Measurements from ENCODE around the gene KAZN.
A peak's percentile ranks its signal among the peaks of the same experiment; 100 is the strongest.
"Not testable (repeated sequence)": the region's sequence is repeated elsewhere in the genome, so short reads cannot be mapped to it uniquely, and the experiment has no call there.

The KAZN gene

GRCh38 chr1:15039017-15039648, 440.6 kb downstream of the KAZN start:
- no peak for DNase-seq (ENCODE audit: low spot score)

DNA sequence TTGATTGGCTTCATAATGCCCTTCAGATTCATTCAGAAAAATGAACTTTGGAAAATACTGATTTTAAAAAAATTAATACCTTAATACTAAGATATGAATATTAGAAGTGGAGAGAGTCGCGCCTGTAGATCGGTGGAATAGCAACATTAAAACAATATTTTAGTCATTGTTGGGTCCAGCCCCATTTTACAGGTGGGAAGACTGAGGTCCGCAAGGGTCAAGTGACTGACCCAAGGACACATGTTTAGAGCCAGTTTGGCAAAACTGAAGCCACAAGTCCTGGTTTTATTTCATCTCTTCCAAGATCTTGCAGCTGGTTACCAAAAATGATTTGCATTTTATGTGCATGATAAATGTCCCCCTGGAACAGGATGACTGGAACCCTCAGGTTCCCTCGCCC, 441.4 kb downstream of the KAZN start:
- DNase-seq (ENCODE audit: low spot score), result no peak

DNA sequence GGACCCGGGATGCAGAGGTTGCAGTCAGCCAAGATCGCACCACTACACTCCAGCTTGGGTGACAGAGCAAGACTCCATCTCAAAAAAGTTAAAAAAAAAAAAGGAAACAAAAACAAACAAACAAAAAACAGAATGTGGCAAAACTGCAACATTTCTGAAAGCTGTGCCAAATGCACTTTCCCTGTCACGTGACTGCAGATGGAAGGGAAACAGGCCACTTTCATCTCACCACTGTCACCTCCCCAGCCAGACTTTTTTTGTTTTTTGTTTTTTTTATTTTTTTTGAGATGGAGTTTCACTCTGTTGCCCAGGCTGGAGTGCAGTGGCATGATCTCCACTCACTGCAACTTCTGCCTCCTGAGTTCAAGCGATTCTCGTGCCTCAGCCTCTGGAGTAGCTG, 442.2 kb downstream of the KAZN start:
- not testable (repeated sequence) for DNase-seq (ENCODE audit: low spot score)

- no peak for DNase-seq (ENCODE audit: low spot score)
These were observed 444.4 kb downstream of the KAZN start for GRCh38 chr1:15042866-15043265.

- no peak for DNase-seq (ENCODE audit: low spot score)
These were observed 445.4 kb downstream of the KAZN start for GRCh38 chr1:15043934-15044333.

DNA sequence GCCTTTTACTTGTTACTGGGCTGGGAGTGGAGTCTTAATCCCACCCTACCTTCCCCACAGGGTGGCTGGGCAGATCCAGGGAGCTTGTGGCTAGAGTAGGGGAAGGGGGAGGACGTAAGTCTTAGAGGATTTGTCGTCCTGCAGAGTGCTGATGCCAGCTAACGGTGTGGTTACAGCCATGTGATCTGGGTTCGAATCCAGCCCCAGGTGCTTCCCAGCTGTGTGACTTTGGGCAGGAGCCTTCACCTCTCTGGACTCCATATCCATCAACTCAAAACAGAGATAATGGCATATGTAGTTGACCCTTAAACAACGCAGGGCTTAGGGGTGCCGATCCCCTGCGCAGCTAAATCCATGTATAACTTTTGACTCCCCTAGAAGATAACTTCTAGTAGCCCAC, 446.6 kb downstream of the KAZN start:
- DNase-seq (ENCODE audit: low spot score), result no peak

DNA sequence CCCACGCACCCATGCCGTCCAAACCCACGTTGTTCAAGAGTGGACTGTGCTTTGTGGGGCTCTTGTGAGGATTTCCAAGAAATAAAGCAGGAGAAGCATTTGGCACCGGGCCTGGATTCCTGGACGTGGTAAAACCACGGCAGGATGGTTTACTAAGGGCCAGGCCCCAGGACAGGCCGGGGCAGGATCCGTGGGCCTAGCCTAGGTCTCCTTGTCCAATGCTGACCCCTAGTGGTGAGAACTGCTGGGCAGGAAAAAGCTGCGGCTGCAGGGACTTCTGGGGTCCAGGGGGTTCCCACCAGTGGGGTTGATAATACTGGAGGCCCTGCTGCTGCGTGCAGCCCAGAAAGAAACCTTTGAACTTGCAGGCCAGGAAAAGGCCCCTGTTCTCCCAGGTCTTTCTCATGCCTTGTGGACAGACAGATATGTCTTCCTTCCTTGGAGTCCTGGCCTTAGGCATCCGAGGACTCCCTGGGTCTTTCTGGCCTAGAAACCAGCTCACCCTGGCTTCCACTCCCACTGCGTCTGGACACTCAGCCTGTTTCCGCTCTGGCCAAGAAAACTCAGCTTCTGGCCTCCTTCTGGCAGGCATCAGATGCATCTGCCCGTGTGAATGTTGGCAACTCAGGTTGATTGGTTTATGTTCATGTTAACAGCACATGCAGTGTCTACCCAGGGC, 448.1 kb downstream of the KAZN start:
- peak; percentile 34 for DNase-seq (ENCODE audit: low spot score)

- no peak for DNase-seq (ENCODE audit: low spot score)
These were observed 448.8 kb downstream of the KAZN start for GRCh38 chr1:15047237-15047636.

DNA sequence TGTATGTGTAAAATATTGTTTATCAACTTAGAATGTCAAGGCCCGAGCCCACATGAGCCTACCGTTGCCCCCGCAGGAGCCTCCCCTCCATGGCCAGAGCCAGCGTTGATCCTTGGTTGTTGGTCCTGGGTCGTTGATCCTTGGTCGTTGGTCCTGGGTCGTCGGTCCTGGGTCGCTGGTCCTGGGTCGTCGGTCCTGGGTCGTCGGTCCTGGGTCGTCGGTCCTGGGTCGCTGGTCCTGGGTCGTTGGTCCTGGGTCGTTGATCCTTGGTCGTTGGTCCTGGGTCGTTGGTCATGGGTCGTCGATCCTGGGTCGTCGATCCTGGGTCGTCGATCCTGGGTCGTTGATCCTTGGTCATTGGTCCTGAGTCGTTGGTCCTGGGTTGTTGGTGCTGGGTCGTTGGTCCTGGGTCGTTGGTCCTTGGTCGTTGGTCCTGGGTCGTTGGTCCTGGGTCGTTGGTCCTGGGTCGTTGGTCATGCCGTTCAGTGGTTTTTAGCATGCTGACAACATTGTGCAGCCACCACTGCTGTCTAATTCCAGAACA, 450.0 kb downstream of the KAZN start:
- DNase-seq (ENCODE audit: low spot score), result no peak

GRCh38 chr1:15049067-15049466, 450.6 kb downstream of the KAZN start:
- DNase-seq (ENCODE audit: low spot score), result no peak

DNA sequence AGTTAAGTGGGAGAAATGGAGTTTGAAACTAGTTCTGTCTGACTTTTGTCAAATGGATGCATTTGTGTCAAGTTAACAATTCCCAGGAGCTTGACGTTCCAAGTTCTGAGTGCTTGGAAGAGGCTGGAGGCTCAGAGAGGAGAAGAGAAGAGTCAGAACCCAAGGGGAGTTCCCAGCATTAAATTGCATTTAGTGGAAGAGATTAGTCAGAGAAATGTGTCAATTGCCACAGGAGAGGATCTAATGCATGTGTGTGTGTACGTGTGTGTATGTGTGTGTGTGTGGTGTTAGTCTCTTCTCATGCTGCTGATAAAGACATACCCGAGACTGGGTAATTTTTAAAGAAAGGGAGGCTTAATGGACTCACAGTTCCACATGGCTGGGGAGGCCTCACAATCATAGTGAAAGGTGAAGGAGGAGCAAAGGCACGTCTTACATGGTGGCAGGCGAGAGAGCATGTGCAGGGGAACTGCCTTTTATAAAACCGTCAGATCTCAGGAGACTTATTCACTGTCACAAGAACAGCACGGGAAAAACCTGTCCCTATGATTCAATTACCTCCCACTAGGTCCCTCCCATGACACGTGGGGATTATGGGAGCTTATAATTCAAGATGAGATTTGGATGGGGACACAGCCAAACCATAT, 453.5 kb downstream of the KAZN start:
- DNase-seq (ENCODE audit: low spot score), result no peak

DNA sequence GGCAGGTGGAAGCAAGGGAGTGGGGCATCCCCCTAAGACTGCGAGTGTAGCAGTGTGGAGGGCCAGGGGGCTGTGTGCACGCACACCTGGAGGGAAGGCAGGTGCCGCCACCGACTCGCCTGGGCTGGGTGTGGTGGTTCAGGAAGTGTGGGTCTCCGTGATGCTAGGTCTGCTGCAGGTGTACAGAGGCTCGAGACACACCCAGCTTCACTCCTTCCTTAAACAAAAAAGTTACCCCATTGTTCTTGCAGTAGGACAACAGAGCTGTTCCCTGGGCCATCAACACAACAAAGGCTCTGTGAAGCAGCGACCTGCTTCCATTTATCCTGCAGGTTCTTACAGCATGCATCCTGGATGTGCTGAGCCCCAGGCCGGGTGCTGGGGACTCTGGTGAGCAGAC, 454.7 kb downstream of the KAZN start:
- no peak for DNase-seq (ENCODE audit: low spot score)

DNA sequence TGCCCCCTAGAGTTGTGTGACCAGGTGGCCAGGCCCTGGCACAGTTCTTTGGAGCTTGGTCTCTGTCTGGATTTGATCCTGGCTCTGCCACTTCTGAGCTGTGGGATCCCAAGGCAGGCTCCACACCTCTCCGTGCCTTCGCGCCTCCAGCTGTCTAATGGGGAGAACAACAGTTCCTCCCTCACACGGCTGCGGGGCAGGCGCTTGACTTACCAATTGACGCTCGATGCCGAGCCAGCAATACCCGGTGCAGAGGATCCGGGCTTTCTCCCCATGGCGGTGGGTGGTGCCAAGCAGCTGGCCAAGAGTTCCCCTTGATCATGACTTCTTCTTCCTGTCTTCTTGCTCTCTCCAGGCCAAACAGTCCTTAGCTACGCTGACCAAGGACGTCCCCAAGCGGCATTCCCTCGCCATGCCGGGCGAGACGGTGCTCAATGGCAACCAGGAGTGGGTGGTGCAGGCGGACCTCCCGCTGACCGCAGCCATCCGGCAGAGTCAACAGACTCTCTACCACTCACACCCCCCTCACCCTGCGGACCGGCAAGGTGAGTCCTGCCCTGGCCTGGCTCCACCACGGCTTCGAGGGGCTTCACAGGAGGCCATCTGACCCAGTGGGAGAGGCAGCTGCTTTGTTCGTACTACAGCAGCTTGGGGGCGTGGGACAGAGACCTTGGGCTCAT, 457.4 kb downstream of the KAZN start:
- no peak for DNase-seq (ENCODE audit: low spot score)

GRCh38 chr1:15056515-15057285, 458.2 kb downstream of the KAZN start:
- no peak for DNase-seq (ENCODE audit: low spot score)

DNA sequence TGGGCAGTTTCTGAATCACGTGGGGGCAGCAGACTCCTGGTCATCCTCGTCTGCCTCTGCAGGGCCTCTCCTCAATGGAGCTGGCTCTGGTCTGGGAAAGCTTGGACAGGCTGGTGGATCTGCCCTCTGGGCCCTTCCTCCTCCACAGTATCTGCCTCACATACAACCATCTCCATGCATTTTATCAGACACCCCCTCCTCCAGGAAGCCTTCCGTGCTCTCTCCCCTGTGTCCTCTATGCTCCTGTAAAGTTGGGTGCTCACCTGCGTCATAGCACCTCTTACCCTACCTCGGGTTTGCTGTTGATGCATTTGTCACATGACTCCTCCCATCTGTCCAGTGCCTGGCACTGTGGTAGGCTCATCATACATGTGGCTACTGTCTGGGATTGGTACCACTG, 459.3 kb downstream of the KAZN start:
- no peak for DNase-seq (ENCODE audit: low spot score)

DNA sequence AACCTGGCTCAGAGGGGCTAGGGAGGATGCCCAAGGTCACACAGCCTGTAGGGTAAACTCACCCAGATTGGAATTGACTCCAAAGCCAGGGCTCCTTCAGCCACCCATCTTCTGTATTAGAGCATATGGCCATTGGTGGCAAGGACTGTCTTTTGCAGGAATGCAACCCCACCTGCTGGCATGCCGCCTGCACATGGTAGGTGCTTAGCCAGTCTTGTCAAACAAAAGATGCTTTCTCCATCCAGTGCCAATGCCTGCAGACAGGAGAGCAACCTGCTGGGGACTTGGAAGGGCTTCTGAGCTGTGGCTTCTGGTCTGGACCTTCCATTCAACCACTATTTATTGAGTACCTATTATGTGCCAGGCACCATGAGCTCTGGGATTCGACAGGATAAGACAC, 459.8 kb downstream of the KAZN start:
- DNase-seq (ENCODE audit: low spot score), result no peak

DNA sequence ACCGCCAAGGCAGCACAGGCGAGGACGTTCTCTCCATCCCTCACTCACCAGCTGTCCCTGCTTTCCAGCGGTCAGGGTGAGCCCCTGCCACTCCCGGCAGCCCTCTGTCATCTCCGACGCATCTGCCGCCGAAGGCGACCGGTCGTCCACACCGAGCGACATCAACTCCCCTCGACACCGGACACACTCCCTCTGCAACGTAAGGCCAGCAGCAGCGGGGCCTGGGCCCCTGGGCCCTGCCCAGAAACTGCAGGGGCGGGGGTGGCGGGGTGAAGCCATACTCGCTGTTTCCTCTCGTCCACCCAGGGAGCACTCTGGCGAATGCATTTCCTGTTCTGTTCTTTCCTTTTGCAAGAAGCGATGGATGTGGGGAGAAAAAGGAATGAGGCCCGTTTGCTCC, 461.6 kb downstream of the KAZN start:
- DNase-seq (ENCODE audit: low spot score), result no peak

- DNase-seq (ENCODE audit: low spot score), result no peak
These were observed 464.1 kb downstream of the KAZN start for GRCh38 chr1:15062479-15063099.

- DNase-seq (ENCODE audit: low spot score), result no peak
These were observed 464.9 kb downstream of the KAZN start for GRCh38 chr1:15063346-15063745.

- no peak for DNase-seq (ENCODE audit: low spot score)
These were observed 465.3 kb downstream of the KAZN start for GRCh38 chr1:15063783-15064182.

DNA sequence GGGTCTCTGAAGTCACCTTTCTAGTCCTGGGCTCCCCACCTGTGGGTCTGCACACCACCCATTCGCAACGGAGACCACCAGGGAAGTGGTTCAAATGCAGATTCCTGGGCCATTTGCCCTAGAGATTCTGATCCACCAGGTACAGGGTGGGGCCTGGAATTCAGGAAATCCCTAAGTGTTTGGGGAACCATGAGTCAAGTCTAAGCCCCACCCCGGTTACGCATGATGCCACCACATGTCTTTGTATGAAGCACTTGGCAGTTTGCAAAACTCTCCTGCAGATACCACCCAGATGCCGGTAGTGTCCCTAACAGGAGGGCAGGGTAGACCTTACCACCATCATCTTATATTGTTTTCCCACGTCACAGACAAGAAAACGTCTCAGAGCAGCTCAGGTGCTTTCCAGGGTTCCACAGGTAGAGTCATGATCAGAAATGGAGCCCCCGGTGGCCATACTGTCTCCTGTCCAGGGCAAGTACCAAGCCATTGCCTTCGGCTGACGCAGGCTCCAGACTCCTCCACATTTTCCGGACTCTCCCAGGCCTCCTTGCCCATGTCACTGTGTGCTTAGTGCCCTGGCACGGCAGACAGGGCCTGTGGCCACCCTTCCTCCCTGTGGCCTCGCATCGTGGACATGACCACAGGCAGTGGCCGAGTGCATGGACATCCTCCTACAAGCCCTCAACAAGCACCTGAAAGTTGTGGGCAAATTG, 465.9 kb downstream of the KAZN start:
- DNase-seq (ENCODE audit: low spot score), result no peak
